ENCODE data around the gene PERP. TPM values are rescaled to one million over a fixed set of nuclear protein-coding genes. Genes with fewer than 3 reads are reported as not detected.
A peak's percentile ranks its signal among the peaks of the same experiment; 100 is the strongest.

PERP gene
- total and polyA plus RNA-seq, 2 donors (not counting 1 experiment from before 2014, with no cell fraction given): 0.22 to 0.30 TPM

DNA sequence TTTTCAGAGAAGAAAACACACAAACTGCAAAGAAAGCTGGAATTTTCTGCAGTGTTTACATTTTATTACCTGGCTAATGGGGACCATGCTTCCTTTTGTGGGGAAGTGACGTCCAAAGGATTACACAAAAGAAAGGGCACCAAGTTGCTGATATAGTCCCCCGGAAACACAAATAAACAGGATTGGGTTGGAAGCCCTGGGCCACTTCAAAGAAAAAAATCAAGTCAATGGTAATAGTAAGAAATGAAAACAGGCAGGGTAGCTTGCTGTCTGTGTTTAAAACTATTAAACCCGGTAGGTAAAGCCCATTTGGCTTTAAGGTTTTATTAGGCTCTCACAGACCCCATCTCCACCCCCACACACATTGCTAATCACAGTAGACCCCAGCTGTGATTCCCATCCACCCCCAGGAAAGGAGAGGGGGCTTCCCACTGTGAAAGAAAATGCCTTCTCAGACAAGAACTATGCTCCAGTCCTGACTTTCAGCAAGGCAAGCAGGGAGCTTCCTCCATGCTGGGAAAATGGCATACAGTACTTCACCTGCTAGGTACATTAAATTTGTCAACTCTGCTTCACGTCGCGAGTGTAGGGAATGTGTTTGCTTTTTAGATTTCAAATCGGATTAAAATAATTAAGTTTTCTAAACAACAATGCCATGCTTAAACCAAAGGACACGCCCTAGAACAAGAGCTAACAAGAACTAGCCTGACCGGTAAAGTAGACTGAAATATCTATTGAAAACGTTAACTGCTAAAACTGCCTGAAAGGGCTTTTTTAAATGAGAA lies 1.1 kb downstream of the PERP start:
- Histone ChIP-seq H4K20me1 (ENCODE audit: control insufficient read depth, insufficient read depth, low read length, poor library complexity, severe bottlenecking) (no peaks in the 10 kb centered on the region), H3K4me1 (ENCODE audit: control insufficient read depth in 2 of 2, insufficient read depth in 2 of 2, low read length in 2 of 2) (peaks cover 14 to 19% of the 10 kb centered on the region in 2 donors), H3K36me3 (replicated peaks in 1 of 2; ENCODE audit: control extremely low read depth in 1 of 2, control insufficient read depth in 1 of 2, extremely low read depth in 1 of 2, insufficient read depth in 2 of 2, low read length in 1 of 2) (no peaks in the 10 kb centered on the region), H3K27me3 (replicated peaks in 1 of 4; ENCODE audit: control extremely low read depth in 1 of 4, control insufficient read depth in 3 of 4, insufficient read depth in 4 of 4, low read length in 3 of 4) (peaks cover 0 to 46% (median 37%) of the 10 kb centered on the region in 4 experiments), H3K4me3 (ENCODE audit: control extremely low read depth in 1 of 5, extremely low read depth in 1 of 5, insufficient read depth in 1 of 5, low read depth in 2 of 5, low read length in 4 of 5) (no peak overlapping the region), H3K79me2 (ENCODE audit: control insufficient read depth, insufficient read depth, low read length) (no peaks in the 10 kb centered on the region), H2AFZ (ENCODE audit: insufficient read depth, low read depth, low read length, poor library complexity, severe bottlenecking) (no peak overlapping the region), H3K27ac (ENCODE audit: low read length in 2 of 2) (no peak overlapping the region), H3K9me3 (ENCODE audit: control extremely low read depth in 1 of 3, control insufficient read depth in 2 of 3, insufficient read depth in 1 of 3, low read length in 2 of 3) (no peaks in the 10 kb centered on the region), H3K4me2 (replicated peaks; ENCODE audit: low read depth, low read length, poor library complexity, severe bottlenecking) (peak overlapping the region; percentile 94), H3K9ac (ENCODE audit: low read length) (no peak overlapping the region)
- no peak for ATAC-seq (ENCODE audit: low read depth)
- H3K4me3 Mint-ChIP-seq: peak overlapping the region; percentile 90
- ChIA-PET CTCF (interaction anchor here (0.6 to 3.9 kb wide), 9 partner anchors 10 to 660 kb away, joined by 3 to 43 read pairs (median 4); partner anchors contain the start of gene HEBP2), POLR2A (no interaction called here)
- intact Hi-C loops (cut with micrococcal nuclease): loop anchor here (5.0 kb wide), 3 partner anchors 239 to 619 kb away; partner anchors contain the start of genes HEBP2 and TNFAIP3
- no peaks in the 10 kb centered on the region for H3K9me3 Mint-ChIP-seq (ENCODE audit: insufficient read depth)
- TF ChIP-seq EZH2 (IDR thresholded peaks at IDR 0.05; ENCODE audit: borderline replicate concordance, insufficient read depth, low read depth, low read length, poor library complexity, severe bottlenecking): no peak
- TF ChIP-seq, protein P1, sequence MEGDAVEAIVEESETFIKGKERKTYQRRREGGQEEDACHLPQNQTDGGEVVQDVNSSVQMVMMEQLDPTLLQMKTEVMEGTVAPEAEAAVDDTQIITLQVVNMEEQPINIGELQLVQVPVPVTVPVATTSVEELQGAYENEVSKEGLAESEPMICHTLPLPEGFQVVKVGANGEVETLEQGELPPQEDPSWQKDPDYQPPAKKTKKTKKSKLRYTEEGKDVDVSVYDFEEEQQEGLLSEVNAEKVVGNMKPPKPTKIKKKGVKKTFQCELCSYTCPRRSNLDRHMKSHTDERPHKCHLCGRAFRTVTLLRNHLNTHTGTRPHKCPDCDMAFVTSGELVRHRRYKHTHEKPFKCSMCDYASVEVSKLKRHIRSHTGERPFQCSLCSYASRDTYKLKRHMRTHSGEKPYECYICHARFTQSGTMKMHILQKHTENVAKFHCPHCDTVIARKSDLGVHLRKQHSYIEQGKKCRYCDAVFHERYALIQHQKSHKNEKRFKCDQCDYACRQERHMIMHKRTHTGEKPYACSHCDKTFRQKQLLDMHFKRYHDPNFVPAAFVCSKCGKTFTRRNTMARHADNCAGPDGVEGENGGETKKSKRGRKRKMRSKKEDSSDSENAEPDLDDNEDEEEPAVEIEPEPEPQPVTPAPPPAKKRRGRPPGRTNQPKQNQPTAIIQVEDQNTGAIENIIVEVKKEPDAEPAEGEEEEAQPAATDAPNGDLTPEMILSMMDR (IDR thresholded peaks at IDR 0.05): no peak
- peak; percentile 31 for DNase-seq
- H3K4me1 Mint-ChIP-seq: peaks cover 18% of the 10 kb centered on the region
- 37% methylated on average over 2 of the region's 10 CpGs for WGBS (ENCODE audit: insufficient coverage)
- H3K27me3 Mint-ChIP-seq: peaks cover 51% of the 10 kb centered on the region
- no peak overlapping the region for H3K27ac Mint-ChIP-seq

DNA sequence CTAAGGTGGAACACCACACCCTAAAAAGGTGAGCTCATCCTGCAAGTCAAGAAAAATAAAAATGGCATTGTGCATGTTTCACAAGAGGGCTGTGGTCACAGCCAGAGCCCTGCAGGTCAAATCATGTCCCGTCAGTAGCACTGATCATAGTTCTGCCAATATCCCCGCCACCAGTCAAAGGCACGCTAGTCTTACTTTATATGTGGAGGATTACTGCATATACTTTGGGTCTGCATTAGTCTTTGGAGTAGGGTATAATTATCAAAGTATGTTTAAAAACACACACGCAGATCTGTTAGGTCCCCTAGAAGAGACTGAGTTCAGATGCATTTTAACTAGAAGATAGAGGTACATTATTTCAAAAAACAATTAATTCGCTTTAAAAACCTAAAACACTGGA lies 1.8 kb downstream of the PERP start:
- no peak overlapping the region for H3K4me2 ChIP-seq (replicated peaks; ENCODE audit: low read depth, low read length, poor library complexity, severe bottlenecking)
- peaks cover 51% of the 10 kb centered on the region for H3K27me3 Mint-ChIP-seq
- H3K4me1 ChIP-seq (ENCODE audit: control insufficient read depth in 2 of 2, insufficient read depth in 2 of 2, low read length in 2 of 2): peaks cover 14 to 19% of the 10 kb centered on the region in 2 donors
- no peaks in the 10 kb centered on the region for H3K9me3 ChIP-seq (ENCODE audit: control extremely low read depth in 1 of 3, control insufficient read depth in 2 of 3, insufficient read depth in 1 of 3, low read length in 2 of 3)
- no peak overlapping the region for H3K27ac ChIP-seq (ENCODE audit: low read length in 2 of 2)
- H3K36me3 ChIP-seq (replicated peaks in 1 of 2; ENCODE audit: control extremely low read depth in 1 of 2, control insufficient read depth in 1 of 2, extremely low read depth in 1 of 2, insufficient read depth in 2 of 2, low read length in 1 of 2): no peaks in the 10 kb centered on the region
- ATAC-seq (ENCODE audit: low read depth) (no peak), DNase-seq (peak; percentile 9)
- H3K4me1 Mint-ChIP-seq: peaks cover 18% of the 10 kb centered on the region
- 67% methylated on average over 1 of the region's 5 CpGs for WGBS (ENCODE audit: insufficient coverage)
- ChIA-PET CTCF (interaction anchor here (1.1 to 3.9 kb wide), 4 partner anchors 10 to 105 kb away, joined by 3 to 43 read pairs (median 5); no protein-coding TSS in a partner anchor), POLR2A (no interaction called here)
- no peaks in the 10 kb centered on the region for H4K20me1 ChIP-seq (ENCODE audit: control insufficient read depth, insufficient read depth, low read length, poor library complexity, severe bottlenecking)
- H3K9ac ChIP-seq (ENCODE audit: low read length): no peak overlapping the region
- TF ChIP-seq, protein P1 (IDR thresholded peaks at IDR 0.05): no peak
- TF ChIP-seq EZH2 (IDR thresholded peaks at IDR 0.05; ENCODE audit: borderline replicate concordance, insufficient read depth, low read depth, low read length, poor library complexity, severe bottlenecking): no peak
- intact Hi-C loops (cut with micrococcal nuclease): loop anchor here (5.0 kb wide), 3 partner anchors 238 to 618 kb away; partner anchors contain the start of genes HEBP2 and TNFAIP3
- no peaks in the 10 kb centered on the region for H3K9me3 Mint-ChIP-seq (ENCODE audit: insufficient read depth)
- no peak overlapping the region for H3K4me3 Mint-ChIP-seq
- no peaks in the 10 kb centered on the region for H3K79me2 ChIP-seq (ENCODE audit: control insufficient read depth, insufficient read depth, low read length)
- no peak overlapping the region for H3K27ac Mint-ChIP-seq
- no peak overlapping the region for H2AFZ ChIP-seq (ENCODE audit: insufficient read depth, low read depth, low read length, poor library complexity, severe bottlenecking)
- H3K27me3 ChIP-seq (replicated peaks in 1 of 4; ENCODE audit: control extremely low read depth in 1 of 4, control insufficient read depth in 3 of 4, insufficient read depth in 4 of 4, low read length in 3 of 4): peaks cover 0 to 46% (median 37%) of the 10 kb centered on the region in 4 experiments
- H3K4me3 ChIP-seq (ENCODE audit: control extremely low read depth in 1 of 5, extremely low read depth in 1 of 5, insufficient read depth in 1 of 5, low read depth in 2 of 5, low read length in 4 of 5): no peak overlapping the region
